ENCODE measurements around the gene BST1. TPM values are rescaled to one million over a fixed set of nuclear protein-coding genes. Genes with fewer than 3 reads are reported as not detected.

The BST1 gene
- total RNA-seq, 4 donors from 2014 or later = 0.26 to 2.1 (median 0.95) TPM

DNA sequence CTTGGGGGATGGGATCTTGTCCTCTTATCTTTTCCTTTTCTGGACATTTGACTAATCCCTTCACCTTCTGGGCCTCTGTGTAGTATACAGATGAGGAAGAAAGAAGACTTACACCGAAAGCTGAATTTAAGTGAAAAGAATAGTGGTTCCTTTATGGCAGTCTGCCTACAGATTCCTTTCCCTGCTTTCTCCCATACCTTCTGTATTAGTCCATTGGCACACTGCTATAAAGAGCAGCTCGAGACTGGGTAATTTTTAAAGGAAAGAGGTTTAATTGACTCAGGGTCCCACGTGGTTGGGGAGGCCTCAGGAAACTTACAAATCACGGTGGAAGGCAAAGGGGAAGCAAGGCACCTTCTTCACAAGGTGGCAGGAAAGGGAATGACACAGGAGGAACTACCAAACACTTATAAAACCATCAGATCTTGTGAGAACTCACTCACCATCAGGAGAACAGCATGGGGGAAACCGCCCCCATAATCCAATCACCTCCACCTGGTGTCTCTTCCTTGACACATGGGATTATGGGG lies 41.2 kb downstream of the BST1 start:
- no peak for TF ChIP-seq POLR2A (IDR thresholded peaks at IDR 0.05)
- TF ChIP-seq, protein P1, sequence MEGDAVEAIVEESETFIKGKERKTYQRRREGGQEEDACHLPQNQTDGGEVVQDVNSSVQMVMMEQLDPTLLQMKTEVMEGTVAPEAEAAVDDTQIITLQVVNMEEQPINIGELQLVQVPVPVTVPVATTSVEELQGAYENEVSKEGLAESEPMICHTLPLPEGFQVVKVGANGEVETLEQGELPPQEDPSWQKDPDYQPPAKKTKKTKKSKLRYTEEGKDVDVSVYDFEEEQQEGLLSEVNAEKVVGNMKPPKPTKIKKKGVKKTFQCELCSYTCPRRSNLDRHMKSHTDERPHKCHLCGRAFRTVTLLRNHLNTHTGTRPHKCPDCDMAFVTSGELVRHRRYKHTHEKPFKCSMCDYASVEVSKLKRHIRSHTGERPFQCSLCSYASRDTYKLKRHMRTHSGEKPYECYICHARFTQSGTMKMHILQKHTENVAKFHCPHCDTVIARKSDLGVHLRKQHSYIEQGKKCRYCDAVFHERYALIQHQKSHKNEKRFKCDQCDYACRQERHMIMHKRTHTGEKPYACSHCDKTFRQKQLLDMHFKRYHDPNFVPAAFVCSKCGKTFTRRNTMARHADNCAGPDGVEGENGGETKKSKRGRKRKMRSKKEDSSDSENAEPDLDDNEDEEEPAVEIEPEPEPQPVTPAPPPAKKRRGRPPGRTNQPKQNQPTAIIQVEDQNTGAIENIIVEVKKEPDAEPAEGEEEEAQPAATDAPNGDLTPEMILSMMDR (IDR thresholded peaks at IDR 0.05 in 4 of 5, conservative IDR thresholded peaks at IDR 0.05 in 1 of 5) = no peak
- Histone ChIP-seq H3K4me1 (no peaks in the 10 kb centered on the region), H3K27me3 (no peaks in the 10 kb centered on the region), H3K27ac (no peak overlapping the region), H3K9me3 (no peaks in the 10 kb centered on the region), H3K36me3 (no peaks in the 10 kb centered on the region), H3K4me3 (no peak overlapping the region)
- no peak for DNase-seq
- ATAC-seq = no peak
- in situ Hi-C loops (cut with MboI; ENCODE audit: low sequenced_read_pairs in 4 of 4) = loop anchor here in 1 of 4 donors (25.0 kb wide), 1 partner anchor 218 kb away; the partner anchor contains the start of gene FGFBP2
- intact Hi-C loops (cut with DNase I; ENCODE audit: low total_unique reads) = no loop called here

DNA sequence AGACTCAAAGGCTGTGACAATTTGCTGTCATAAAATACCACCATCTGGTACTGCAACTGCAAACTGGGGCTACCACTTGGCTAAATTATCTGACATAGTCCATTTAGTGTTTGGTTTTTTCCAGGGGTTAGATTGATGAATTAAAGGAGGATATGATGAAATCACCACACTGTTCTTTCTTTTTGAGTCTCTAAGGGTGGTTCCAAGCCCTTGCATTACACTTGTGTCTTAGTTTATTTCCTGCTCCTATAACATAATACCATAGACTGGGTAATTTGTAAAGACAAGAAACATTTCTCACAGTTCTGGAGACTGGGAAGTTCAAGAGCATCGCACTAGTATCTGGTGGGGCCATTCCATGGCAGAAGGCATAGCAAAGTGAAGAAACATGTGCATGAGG lies 43.2 kb downstream of the BST1 start:
- ATAC-seq = no peak
- TF ChIP-seq, protein P1 (IDR thresholded peaks at IDR 0.05 in 4 of 5, conservative IDR thresholded peaks at IDR 0.05 in 1 of 5) = no peak
- TF ChIP-seq POLR2A (IDR thresholded peaks at IDR 0.05) = no peak
- in situ Hi-C loops (cut with MboI; ENCODE audit: low sequenced_read_pairs in 4 of 4) = loop anchor here in 1 of 4 donors (25.0 kb wide), 1 partner anchor 216 kb away; the partner anchor contains the start of gene FGFBP2
- Histone ChIP-seq H3K4me1 (no peaks in the 10 kb centered on the region), H3K27me3 (no peaks in the 10 kb centered on the region), H3K4me3 (no peak overlapping the region), H3K36me3 (no peaks in the 10 kb centered on the region), H3K9me3 (no peaks in the 10 kb centered on the region), H3K27ac (no peak overlapping the region)
- intact Hi-C loops (cut with DNase I; ENCODE audit: low total_unique reads) = no loop called here
- no peak for DNase-seq

DNA sequence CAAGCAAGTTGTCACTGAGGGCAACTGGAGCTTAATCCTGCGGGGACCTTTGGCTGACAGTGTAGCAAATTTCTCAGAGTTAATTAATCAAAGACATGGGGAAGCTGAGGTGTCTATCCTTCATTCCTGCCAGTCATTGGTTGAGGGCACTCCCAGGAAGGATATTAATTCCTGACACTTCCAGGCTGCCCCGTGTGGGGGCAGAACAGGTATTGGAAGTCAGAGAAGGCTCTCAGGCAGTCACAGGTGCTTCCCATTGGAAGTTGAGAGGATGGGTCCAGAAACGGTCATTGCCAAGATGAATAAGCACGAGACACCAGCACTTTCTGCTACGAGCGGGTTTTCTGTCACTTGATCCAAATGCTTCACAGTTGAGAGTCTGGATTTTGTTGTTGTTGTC lies 46.1 kb downstream of the BST1 start:
- H3K27ac ChIP-seq = no peak overlapping the region
- H3K4me1 ChIP-seq = no peaks in the 10 kb centered on the region
- TF ChIP-seq, protein P1 (IDR thresholded peaks at IDR 0.05 in 4 of 5, conservative IDR thresholded peaks at IDR 0.05 in 1 of 5) = no peak
- TF ChIP-seq POLR2A (IDR thresholded peaks at IDR 0.05) = no peak
- in situ Hi-C loops (cut with MboI; ENCODE audit: low sequenced_read_pairs in 4 of 4) = loop anchor here in 1 of 4 donors (25.0 kb wide), 1 partner anchor 213 kb away; the partner anchor contains the start of gene FGFBP2
- ATAC-seq = no peak
- intact Hi-C loops (cut with DNase I; ENCODE audit: low total_unique reads) = no loop called here
- no peaks in the 10 kb centered on the region for H3K36me3 ChIP-seq
- DNase-seq = no peak
- H3K9me3 ChIP-seq = no peaks in the 10 kb centered on the region
- H3K4me3 ChIP-seq = no peak overlapping the region
- H3K27me3 ChIP-seq = no peaks in the 10 kb centered on the region

DNA sequence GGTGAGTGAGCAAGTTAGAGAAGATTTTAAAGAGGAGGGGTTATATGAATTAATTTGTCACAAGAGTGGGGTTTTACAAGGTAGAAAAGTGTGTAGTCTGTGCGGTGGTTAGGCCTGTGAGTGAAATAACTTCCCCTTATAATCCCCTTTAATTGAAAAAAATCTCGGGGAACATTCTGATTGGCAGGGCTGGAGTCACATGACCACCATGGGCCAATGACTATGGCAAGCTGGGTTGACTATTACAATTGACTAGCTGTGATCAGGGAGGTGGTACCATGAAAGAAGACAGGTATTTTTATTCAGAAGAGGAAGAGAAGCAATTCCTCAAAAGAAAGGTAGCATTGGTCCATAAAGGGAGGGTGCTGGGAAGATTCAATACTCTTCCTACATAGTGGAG lies 48.3 kb downstream of the BST1 start:
- Histone ChIP-seq H3K36me3 (no peaks in the 10 kb centered on the region), H3K9me3 (no peaks in the 10 kb centered on the region), H3K27ac (no peak overlapping the region), H3K27me3 (no peaks in the 10 kb centered on the region), H3K4me3 (no peak overlapping the region), H3K4me1 (no peaks in the 10 kb centered on the region)
- no peak for ATAC-seq
- TF ChIP-seq POLR2A (IDR thresholded peaks at IDR 0.05) = no peak
- TF ChIP-seq, protein P1 (IDR thresholded peaks at IDR 0.05 in 4 of 5, conservative IDR thresholded peaks at IDR 0.05 in 1 of 5) = no peak
- in situ Hi-C loops (cut with MboI; ENCODE audit: low sequenced_read_pairs in 4 of 4) (no loop called here), intact Hi-C loops (cut with DNase I; ENCODE audit: low total_unique reads) (no loop called here)
- DNase-seq = no peak

DNA sequence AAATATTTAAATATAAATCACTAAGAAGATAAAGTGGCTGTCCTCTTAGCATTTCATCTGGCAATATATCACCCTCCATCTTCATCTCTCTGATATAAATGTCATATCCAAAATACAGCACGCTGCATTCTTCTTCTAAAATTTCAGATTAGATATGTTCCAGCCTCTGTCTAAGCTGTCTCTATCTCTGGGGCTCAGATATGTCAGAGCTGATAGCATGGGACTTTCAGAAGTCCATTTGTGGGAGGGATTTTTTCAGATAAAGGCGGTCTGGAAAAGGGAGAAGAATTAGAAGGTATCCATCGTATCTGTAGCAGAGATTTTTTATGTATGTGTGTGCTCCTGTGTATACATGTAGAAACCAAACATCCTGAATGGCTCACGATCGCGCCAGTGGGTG lies 50.2 kb downstream of the BST1 start:
- TF ChIP-seq, protein P1 (IDR thresholded peaks at IDR 0.05 in 4 of 5, conservative IDR thresholded peaks at IDR 0.05 in 1 of 5) = no peak
- no peak for TF ChIP-seq POLR2A (IDR thresholded peaks at IDR 0.05)
- intact Hi-C loops (cut with DNase I; ENCODE audit: low total_unique reads) = no loop called here
- Histone ChIP-seq H3K27ac (peak overlapping the region in 3 of 4 donors; percentile 24 to 56 (median 29)), H3K36me3 (no peaks in the 10 kb centered on the region), H3K27me3 (no peaks in the 10 kb centered on the region), H3K4me3 (no peak overlapping the region), H3K9me3 (no peaks in the 10 kb centered on the region), H3K4me1 (no peaks in the 10 kb centered on the region)
- in situ Hi-C loops (cut with MboI; ENCODE audit: low sequenced_read_pairs in 4 of 4) = no loop called here
- ATAC-seq = no peak
- DNase-seq = no peak
